ENCODE data around the gene LCOR. TPM values are rescaled to one million over a fixed set of nuclear protein-coding genes. Genes with fewer than 3 reads are reported as not detected.
A peak's percentile ranks its signal among the peaks of the same experiment; 100 is the strongest.

The LCOR gene
- 15.1 and 59.1 TPM in 2 replicates for total RNA-seq (2011; cell fraction: chromatin; rRNA removed; ENCODE audit: low replicate concordance)
- 6.8 and 10.8 TPM in 2 replicates for total RNA-seq (2011; cell fraction: nucleolus; rRNA removed)
- total RNA-seq (2011; cell fraction: nucleoplasm; rRNA removed): 35.4 and 55.9 TPM in 2 replicates
- total RNA-seq (2014; rRNA removed): 7.2 and 9.3 TPM in 2 replicates
- total RNA-seq (2014; rRNA removed; fragmentation: Illumina TruSeq; extraction: Trizol): 16.9 and 18.2 TPM in 2 replicates
- 14.9 and 15.7 TPM in 2 replicates for total RNA-seq (2015; rRNA removed; fragmentation: Illumina TruSeq; extraction: Trizol)
- 20.3 and 23.7 TPM in 2 replicates for total RNA-seq (2021)
- 8.6 and 9.5 TPM in 2 replicates for polyA plus RNA-seq (2011; rRNA removed)
- 3.0 and 4.8 TPM in 2 replicates for polyA plus RNA-seq (2011; cell fraction: cytosol; rRNA removed)
- 7.8 and 8.1 TPM in 2 replicates for polyA plus RNA-seq (2011; cell fraction: nucleus; rRNA removed)
- polyA plus RNA-seq (2012): 4.4 and 5.1 TPM in 2 replicates
- polyA plus RNA-seq (2014; fragmentation: Illumina TruSeq; extraction: Trizol): 7.4 and 14.4 TPM in 2 replicates
- polyA plus RNA-seq (2014; fragmentation: Nextera tagmentation; extraction: Ambion mirVana): 1 to 10 TPM; 3.6 to 7.2 TPM
- 9.7 and 25.2 TPM in 2 replicates for polyA plus RNA-seq (2014; rRNA removed)
- 22.9 and 31.8 TPM in 2 replicates for polyA minus RNA-seq (2011; rRNA and poly(A)+ RNA removed)
- 11.8 and 12.9 TPM in 2 replicates for polyA minus RNA-seq (2011; cell fraction: cytosol; rRNA and poly(A)+ RNA removed)
- 17.9 and 25.0 TPM in 2 replicates for polyA minus RNA-seq (2011; cell fraction: nucleus; rRNA and poly(A)+ RNA removed)
- percentile 78 among the genes with signal in this experiment for Bru-seq, nascent RNA
- BruChase-seq, experiment 1, labeled RNA remaining after a 2-hour chase: percentile 86 among the genes with signal in this experiment
- percentile 85 among the genes with signal in this experiment for BruChase-seq, experiment 2, labeled RNA remaining after a 6-hour chase
- long read RNA-seq, experiment 1, full-length matches to known transcripts: 10 of 50 reads
- long read RNA-seq, experiment 1, partial matches to known transcripts: 5 of 50 reads
- long read RNA-seq, experiment 1, other reads (novel, unspliced or antisense): 35 of 50 reads
- long read RNA-seq, experiment 2, full-length matches to known transcripts: 3 of 8 reads
- long read RNA-seq, experiment 2, partial matches to known transcripts: 0 of 8 reads
- long read RNA-seq, experiment 2, other reads (novel, unspliced or antisense): 5 of 8 reads
- long read RNA-seq, experiment 3, partial matches to known transcripts: 0 of 5 reads
- long read RNA-seq, experiment 3, other reads (novel, unspliced or antisense): 5 of 5 reads

DNA sequence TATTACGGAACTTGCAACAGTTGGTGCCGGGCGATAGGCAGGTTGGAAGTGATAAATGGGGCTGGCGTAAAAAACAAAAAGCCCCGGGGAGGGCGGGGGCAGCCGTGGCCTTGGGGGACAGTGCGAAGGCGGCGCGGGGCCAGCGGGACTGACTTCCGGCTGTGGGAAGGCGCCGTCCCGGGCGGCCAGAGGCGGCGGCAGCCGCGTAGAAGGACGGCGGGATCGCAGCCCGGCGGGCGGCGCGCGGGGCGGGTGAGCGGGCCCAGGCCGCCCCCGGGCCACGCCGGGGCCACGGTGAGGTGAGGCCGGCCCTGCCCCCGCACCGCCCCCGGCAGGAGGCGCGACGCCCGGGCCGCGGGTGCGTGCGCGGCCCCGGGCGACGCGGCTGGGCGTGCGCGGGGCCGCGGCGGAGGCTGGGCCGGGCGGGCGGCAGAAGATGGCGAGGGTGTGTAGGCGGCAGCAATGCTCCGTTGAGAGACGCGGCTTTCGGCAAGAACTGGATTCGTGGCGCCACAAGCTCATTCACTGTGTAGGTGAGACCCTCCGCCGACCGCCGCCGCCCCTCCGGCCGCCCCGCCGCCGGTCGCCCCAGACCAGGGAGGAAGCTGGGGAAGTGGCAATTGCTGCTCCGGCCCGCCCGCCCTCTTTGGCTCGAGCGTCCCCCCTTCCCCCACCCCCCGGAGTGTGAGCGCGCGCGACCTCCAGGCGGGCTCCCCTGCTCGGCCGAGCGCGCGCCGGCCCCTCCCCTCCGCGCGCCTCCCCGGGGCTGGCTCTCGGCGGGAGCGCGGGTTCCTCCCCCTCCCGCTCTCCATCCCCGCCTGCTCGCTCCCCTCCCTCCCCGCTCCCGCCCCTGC lies at the start of gene LCOR:
TSS of gene LCOR (plus strand) at position 432 of the 854 bp plus-strand sequence. CDS start 116,760 bp downstream, outside the sequence.
- CTCF ChIA-PET (ENCODE audit: low intra/inter-chr PET ratio): no interaction called here
- TF ChIP-seq, protein P1, sequence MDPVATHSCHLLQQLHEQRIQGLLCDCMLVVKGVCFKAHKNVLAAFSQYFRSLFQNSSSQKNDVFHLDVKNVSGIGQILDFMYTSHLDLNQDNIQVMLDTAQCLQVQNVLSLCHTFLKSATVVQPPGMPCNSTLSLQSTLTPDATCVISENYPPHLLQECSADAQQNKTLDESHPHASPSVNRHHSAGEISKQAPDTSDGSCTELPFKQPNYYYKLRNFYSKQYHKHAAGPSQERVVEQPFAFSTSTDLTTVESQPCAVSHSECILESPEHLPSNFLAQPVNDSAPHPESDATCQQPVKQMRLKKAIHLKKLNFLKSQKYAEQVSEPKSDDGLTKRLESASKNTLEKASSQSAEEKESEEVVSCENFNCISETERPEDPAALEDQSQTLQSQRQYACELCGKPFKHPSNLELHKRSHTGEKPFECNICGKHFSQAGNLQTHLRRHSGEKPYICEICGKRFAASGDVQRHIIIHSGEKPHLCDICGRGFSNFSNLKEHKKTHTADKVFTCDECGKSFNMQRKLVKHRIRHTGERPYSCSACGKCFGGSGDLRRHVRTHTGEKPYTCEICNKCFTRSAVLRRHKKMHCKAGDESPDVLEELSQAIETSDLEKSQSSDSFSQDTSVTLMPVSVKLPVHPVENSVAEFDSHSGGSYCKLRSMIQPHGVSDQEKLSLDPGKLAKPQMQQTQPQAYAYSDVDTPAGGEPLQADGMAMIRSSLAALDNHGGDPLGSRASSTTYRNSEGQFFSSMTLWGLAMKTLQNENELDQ (CRISPR knock-in tag; IDR thresholded peaks at IDR 0.05; ENCODE audit: borderline replicate concordance): no peak
- no peak for TF ChIP-seq PTRF (tag; IDR thresholded peaks at IDR 0.05)
- no peak for TF ChIP-seq ASH1L (IDR thresholded peaks at IDR 0.05; ENCODE audit: borderline replicate concordance, low read depth, partially characterized antibody)
- no peak for TF ChIP-seq MCM7 (IDR thresholded peaks at IDR 0.05)
- TF ChIP-seq, protein P2, sequence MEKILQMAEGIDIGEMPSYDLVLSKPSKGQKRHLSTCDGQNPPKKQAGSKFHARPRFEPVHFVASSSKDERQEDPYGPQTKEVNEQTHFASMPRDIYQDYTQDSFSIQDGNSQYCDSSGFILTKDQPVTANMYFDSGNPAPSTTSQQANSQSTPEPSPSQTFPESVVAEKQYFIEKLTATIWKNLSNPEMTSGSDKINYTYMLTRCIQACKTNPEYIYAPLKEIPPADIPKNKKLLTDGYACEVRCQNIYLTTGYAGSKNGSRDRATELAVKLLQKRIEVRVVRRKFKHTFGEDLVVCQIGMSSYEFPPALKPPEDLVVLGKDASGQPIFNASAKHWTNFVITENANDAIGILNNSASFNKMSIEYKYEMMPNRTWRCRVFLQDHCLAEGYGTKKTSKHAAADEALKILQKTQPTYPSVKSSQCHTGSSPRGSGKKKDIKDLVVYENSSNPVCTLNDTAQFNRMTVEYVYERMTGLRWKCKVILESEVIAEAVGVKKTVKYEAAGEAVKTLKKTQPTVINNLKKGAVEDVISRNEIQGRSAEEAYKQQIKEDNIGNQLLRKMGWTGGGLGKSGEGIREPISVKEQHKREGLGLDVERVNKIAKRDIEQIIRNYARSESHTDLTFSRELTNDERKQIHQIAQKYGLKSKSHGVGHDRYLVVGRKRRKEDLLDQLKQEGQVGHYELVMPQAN (IDR thresholded peaks at IDR 0.05; ENCODE audit: borderline replicate concordance): no peak
- TF ChIP-seq MCM2 (IDR thresholded peaks at IDR 0.05; ENCODE audit: low read depth): no peak
- TF ChIP-seq, protein P3, sequence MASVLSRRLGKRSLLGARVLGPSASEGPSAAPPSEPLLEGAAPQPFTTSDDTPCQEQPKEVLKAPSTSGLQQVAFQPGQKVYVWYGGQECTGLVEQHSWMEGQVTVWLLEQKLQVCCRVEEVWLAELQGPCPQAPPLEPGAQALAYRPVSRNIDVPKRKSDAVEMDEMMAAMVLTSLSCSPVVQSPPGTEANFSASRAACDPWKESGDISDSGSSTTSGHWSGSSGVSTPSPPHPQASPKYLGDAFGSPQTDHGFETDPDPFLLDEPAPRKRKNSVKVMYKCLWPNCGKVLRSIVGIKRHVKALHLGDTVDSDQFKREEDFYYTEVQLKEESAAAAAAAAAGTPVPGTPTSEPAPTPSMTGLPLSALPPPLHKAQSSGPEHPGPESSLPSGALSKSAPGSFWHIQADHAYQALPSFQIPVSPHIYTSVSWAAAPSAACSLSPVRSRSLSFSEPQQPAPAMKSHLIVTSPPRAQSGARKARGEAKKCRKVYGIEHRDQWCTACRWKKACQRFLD (CRISPR knock-in tag; IDR thresholded peaks at IDR 0.05): no peak
- TF ChIP-seq MTA2 (IDR thresholded peaks at IDR 0.05; ENCODE audit: low read depth): no peak; the same call in 1 of the 2 replicates
- TF ChIP-seq ETV1 (tag; conservative IDR thresholded peaks at IDR 0.05; ENCODE audit: low read depth): peak; percentile 52

More for the DNA sequence above, at the start of gene LCOR:
- BruUV-seq (replicated peaks): no TSS peak
- peak within 1 kb of the TSS; percentile 97 for H3K27ac ChIP-seq (ENCODE audit: extremely low read depth, low read depth, low read length)
- H3K9ac ChIP-seq (ENCODE audit: insufficient read depth in 1 of 2, low read depth in 2 of 2, low read length in 2 of 2): peak within 1 kb of the TSS; percentile 91
- H3K4me1 ChIP-seq (replicated peaks in 1 of 2; ENCODE audit: control insufficient read depth in 2 of 2, insufficient read depth in 2 of 2, low read length in 2 of 2): peaks cover 13 to 31% of the 10 kb centered on the region in 2 experiments; a peak in 4 of 5 replicates
- peak within 1 kb of the TSS; percentile 74 for H2AFZ ChIP-seq (ENCODE audit: low read depth, low read length)
- under 1% methylated on average over 24 of the region's 112 CpGs for WGBS (ENCODE audit: insufficient coverage, low coverage, missing lambda C conversion rate)
- FAIRE-seq (no peak), DNase-seq (ENCODE audit: extremely low read depth in 1 of 4, low spot score in 3 of 4) (peak; percentile 85 to 93 (median 89)), ATAC-seq (peak; percentile 79)
- H3K79me2 ChIP-seq (ENCODE audit: control insufficient read depth, insufficient read depth, low read length): peaks cover 50% of the 10 kb centered on the region
- intact Hi-C loops (cut with micrococcal nuclease) (loop anchor here (2.0 kb wide), 1 partner anchor 67 kb away; no protein-coding TSS in a partner anchor), in situ Hi-C loops (cut with MboI) (no loop called here)
- no peaks in the 10 kb centered on the region for H3K9me1 ChIP-seq (ENCODE audit: control insufficient read depth, insufficient read depth, low read length)
- no peaks in the 10 kb centered on the region for H3K27me3 ChIP-seq (ENCODE audit: control insufficient read depth in 2 of 2, insufficient read depth in 2 of 2, low read length in 2 of 2)
- H3K9me3 ChIP-seq (replicated peaks; ENCODE audit: control insufficient read depth, insufficient read depth, low read depth, low read length): no peaks in the 10 kb centered on the region
- POLR2A ChIA-PET: interaction anchor here (0.6 to 1.1 kb wide), 2 partner anchors 171 to 225 kb away, joined by 3 read pairs; no protein-coding TSS in a partner anchor
- 0 out of 3 replicates have a peak, but pooled peaks cover 6% of the 10 kb centered on the region for H3K36me3 ChIP-seq (ENCODE audit: control insufficient read depth, insufficient read depth, low read length)
- H4K20me1 ChIP-seq (replicated peaks; ENCODE audit: control insufficient read depth, insufficient read depth, low read length): peaks cover 4% of the 10 kb centered on the region
- peak within 1 kb of the TSS; percentile 79 for H3K4me3 ChIP-seq
- peak within 1 kb of the TSS; percentile 89 for H3K4me2 ChIP-seq (ENCODE audit: insufficient read depth, low read length)
